GM21447 (cell line): Measurements from ENCODE around the gene ZBTB22.
A peak's percentile ranks its signal among the peaks of the same experiment; 100 is the strongest.

Source experiments
- ATAC-seq: cut with Tn5 transposase; IDR thresholded peaks from one replicate; pipeline ENCODE4 v1.9.1; 2021; ENCODE audit not compliant: unreplicated experiment

The ZBTB22 gene

DNA sequence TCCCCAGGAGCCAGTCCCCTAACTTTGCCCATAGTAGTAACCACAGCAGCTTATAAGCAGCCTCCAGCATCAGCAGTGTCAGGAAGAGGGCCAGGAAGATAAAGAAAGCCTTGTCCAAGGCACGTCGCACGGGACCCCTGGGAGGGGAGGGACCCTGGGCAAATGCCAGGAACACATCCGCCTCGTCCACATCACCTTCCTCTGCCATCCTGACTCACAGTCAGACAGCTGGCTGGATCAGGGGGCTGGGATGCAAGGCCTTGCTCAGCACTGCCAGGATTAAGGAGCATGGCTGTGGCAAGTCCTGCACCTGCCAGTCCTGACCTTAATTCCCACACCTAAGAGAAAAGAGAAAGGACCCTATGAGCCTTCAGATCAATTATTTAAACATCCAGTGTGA, 11.5 kb upstream of the ZBTB22 start:
- no peak for ATAC-seq

DNA sequence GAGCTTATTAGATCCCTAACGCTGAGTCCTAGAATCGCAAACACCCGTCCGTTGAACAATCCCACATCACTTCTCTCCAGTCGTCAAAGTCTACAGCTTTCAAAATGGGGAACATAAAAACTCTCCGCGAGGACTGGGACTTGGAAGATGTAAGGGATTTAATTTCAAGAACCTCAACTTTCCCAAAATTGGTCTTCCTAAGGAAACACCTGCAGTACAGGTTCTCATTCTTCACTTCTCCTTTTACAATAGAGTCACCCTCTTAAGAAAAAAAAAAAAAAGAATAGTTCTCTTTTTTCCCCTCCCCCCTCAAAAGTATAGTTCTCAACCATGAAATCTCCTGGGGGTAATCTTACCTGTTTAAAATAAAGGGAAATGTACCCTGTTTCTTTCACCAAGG, 6.6 kb upstream of the ZBTB22 start:
- ATAC-seq: no peak

GRCh38 chr6:33323623-33323948, 6.0 kb upstream of the ZBTB22 start:
- peak; percentile 8 for ATAC-seq

GRCh38 chr6:33321227-33321626, 3.7 kb upstream of the ZBTB22 start:
- ATAC-seq: no peak

- ATAC-seq: no peak
Measured at GRCh38 chr6:33320315-33321181, 3.0 kb upstream of the ZBTB22 start.

DNA sequence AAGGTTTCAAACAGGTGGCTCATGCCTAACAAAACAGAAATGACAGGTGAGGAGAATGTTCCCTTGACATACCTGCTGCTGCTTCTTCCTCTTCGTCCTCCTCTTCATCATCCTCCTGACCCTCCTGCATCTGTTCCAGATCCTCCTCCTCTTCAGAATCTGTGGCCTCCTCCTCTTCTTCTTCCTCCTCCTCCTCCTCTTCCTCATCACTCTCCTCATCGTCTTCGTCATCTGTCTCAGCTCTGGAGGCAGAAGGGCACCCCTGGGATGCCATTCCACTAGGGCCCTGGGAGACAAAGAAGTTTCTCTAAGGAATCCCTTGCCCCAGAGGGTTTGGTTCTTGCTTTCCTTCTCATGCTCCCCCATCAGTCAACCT, 2.4 kb upstream of the ZBTB22 start:
- no peak for ATAC-seq

GRCh38 chr6:33318426-33319073, 1.0 kb upstream of the ZBTB22 start:
- no peak for ATAC-seq

GRCh38 chr6:33317419-33317668, 200 bp downstream of the ZBTB22 start:
- no peak for ATAC-seq

GRCh38 chr6:33316603-33317418, 733 bp downstream of the ZBTB22 start:
- no peak for ATAC-seq

DNA sequence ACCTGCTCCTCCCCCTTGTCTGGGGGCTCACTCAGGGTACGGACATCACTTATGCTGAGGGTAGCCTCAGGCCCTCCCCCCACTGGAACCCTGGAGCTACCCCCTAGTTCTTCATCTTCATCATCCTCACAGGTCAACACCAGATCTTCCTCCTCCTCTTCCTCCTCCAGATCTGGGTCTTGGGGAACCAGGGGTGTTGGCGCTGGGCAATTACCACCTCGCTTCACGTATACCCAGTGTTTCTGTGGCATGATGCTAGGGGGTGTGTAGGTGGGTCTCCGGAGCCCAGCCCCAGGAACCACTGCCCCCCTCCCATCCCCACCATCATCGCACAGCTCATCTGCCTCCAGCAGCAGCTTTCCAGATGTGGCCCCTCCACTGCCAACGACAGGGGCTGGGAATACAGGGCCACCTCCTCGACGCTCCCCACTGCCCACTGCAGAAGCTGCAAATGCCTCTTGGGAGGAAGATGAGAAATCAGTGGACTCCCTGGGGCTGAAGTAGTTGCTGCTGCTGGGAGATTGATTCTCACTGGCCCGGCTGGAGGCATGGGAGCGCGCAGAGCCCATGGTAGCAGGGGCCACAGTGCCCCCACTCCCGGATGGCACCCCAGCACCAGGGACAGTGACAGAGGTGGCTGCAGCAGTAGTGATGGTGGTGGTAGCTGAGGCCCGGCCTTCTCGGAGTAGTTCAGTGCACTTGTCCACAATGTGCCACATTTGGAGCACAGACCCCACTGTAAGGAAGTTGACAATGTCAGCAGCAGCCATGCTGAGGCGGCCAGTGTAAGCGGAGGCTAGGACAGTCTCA, 1.5 kb downstream of the ZBTB22 start:
- ATAC-seq: no peak

DNA sequence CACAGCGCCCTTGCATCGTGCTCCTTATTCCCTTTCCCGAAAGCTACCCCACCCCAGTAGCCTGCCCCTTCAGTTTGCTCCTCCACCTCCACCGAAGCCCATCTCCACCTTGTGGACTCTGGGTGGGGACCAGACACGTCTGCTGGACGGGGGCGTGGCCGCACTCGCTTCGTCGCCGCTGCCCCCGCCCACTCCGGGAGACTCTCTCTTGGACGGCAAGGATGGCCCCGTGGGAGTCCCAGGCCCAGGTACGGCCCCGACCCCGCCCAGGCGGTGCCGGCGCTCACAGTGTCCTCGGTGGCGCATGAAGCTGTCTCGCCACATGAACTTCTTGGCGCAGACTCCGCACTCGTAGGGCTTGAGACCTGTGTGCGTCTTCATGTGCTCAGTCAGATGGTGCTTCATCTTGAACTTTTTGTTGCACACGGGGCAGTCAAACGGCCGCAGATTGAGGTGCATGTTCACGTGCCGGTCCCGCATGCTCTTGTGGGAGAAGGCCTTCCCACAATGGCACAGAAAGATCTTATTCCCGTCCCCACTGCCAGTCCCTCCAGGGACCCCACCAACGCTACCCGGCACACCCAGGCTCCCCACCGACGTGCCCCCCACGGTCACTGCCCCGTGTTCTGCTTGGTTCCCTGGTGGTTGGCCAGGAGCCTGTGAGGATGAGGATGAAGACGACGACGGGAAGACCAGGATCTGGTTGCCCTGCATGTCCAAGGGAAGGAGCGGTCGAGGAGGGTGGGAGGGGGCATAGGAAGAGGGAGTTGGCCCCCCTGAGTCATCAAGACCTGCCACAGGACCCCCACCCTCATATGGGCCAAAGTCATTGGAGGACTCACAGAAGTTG, 2.4 kb downstream of the ZBTB22 start:
- ATAC-seq: no peak

GRCh38 chr6:33314515-33314942, 3.0 kb downstream of the ZBTB22 start:
- ATAC-seq: no peak

GRCh38 chr6:33313709-33314514, 3.6 kb downstream of the ZBTB22 start, which contains the start of gene TAPBP:
Gene TAPBP, minus strand, starts transcription at chr6:33314078. Its CDS starts 37 bp downstream, at chr6:33314041.
- ATAC-seq: peak; percentile 36

DNA sequence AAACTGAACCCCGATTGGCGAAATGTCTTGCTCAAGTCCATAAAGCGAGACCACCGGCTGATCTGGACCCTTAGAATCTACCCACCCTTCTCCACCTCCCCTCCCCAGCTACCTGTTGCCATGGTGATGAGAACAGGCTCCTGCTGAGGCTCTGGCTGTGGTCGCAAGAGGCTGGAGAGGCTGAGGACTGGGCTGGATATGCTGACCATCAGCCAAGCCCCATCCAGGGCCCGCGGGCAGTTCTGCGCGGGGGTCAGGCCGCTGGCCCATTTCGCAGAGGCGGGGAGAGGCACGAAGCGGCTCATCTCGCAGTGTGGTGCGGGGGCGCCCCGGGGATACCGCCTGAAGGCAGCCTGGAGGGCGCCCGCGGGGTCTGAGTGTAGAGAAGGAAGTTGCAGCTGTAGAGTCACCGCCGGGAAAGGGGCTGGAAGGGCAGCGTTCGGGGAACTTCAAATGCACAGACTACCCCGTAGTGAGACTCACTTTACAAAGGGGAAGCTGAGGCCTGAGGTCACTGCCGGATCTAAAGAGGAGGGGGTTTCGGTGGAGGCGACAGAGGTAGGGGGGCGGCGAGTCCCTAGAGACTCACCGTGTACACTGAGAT, 4.3 kb downstream of the ZBTB22 start:
- peak; percentile 9 for ATAC-seq

GRCh38 chr6:33312361-33313104, 5.0 kb downstream of the ZBTB22 start:
- ATAC-seq: peak; percentile 37

DNA sequence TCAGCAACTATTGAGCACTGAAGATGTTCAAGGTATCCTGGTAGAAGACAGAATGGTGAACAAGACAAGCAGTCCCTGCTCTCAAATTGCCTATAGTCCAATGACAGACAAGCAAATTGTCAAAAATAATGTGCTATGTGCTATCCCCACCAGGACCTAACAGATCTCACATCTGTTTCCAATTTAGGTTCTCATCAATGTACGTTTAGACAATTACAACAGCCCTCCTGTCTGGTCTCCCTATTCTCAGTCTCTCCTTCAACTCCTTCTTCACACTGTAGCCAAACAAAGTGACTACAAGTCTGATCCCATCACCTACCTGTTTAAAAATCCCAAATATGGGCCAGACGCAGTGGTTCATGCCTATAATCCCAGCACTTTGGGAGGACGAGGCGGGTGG, 11.2 kb downstream of the ZBTB22 start:
- no peak for ATAC-seq

GRCh38 chr6:33305052-33305451, 12.5 kb downstream of the ZBTB22 start:
- no peak for ATAC-seq

DNA sequence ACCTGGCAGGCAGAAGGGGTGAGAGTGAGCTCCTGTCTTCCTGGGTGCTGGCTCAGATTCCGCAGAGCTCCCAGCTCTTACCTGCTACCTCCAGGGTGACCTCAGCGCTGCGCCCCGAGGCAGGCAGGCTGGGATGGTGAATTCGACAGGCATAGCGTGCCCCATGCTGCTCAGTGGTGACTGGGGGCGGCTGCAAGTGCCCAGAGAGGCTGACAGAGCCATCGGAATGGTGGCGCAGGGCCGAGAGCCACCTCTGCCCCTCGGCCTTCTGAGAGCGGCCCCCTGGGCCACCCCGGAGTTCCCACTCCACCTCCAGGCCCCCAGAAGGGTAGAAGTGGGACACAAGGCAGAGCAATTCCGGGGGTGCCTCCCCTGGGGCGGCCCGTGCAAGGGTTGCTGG, 13.3 kb downstream of the ZBTB22 start:
- no peak for ATAC-seq
